ENCODE results near the gene TTN. TPM values are rescaled to one million over a fixed set of nuclear protein-coding genes. Genes with fewer than 3 reads are reported as not detected.

TTN gene
- total and polyA plus RNA-seq, 2 of the 8 experiments (the other 6 are each of a cell fraction or from before 2014, with no cell fraction given): 0.30 to 9.7 TPM

GRCh38 chr2:178484245-178485041, 322.8 kb downstream of the TTN start:
- H2BK5ac ChIP-seq (ENCODE audit: low read depth, low read length): no peak overlapping the region
- no peaks in the 10 kb centered on the region; a peak in 2 of 7 replicates for H3K27me3 ChIP-seq (replicated peaks in 1 of 4; ENCODE audit: control insufficient read depth in 3 of 4, extremely low read depth in 1 of 4, insufficient read depth in 3 of 4, low read length in 3 of 4)
- ChIA-PET CTCF (ENCODE audit: partially characterized antibody) (no interaction called here), POLR2A (ENCODE audit: partially characterized antibody) (no interaction called here)
- no peak overlapping the region for H2AK5ac ChIP-seq (ENCODE audit: low read depth, low read length)
- peaks cover 2% of the 10 kb centered on the region; the same call in 1 of the 2 replicates for H3K79me1 ChIP-seq (ENCODE audit: low read depth, low read length)
- H3K4ac ChIP-seq (replicated peaks; ENCODE audit: insufficient read length, low read depth, low read length): no peak overlapping the region
- no peak overlapping the region for H2AFZ ChIP-seq (ENCODE audit: low read length)
- TF ChIP-seq FOSL1 (IDR thresholded peaks at IDR 0.05; ENCODE audit: insufficient read depth, low read depth, low read length) (no peak), SIX5 (IDR thresholded peaks at IDR 0.05; ENCODE audit: low read depth, low read length) (no peak), KDM1A (IDR thresholded peaks at IDR 0.05; ENCODE audit: borderline replicate concordance, low read length) (no peak), ZNF274 (IDR thresholded peaks at IDR 0.05; ENCODE audit: borderline replicate concordance, extremely low read depth, low read length) (no peak), HDAC2 (IDR thresholded peaks at IDR 0.05; ENCODE audit: borderline replicate concordance in 1 of 2, low read depth in 2 of 2, low read length in 2 of 2) (no peak)
- H3K9me3 ChIP-seq (ENCODE audit: insufficient read depth in 2 of 2, low read depth in 1 of 2, low read length in 1 of 2): no peaks in the 10 kb centered on the region
- H2BK15ac ChIP-seq (ENCODE audit: low read length): no peak overlapping the region
- FAIRE-seq (no peak), DNase-seq (ENCODE audit: low read depth in 1 of 2, low spot score in 2 of 2) (no peak)
- no peak overlapping the region for H2BK120ac ChIP-seq (replicated peaks; ENCODE audit: low read depth, low read length)
- H3K36me3 ChIP-seq (ENCODE audit: control insufficient read depth in 2 of 4, insufficient read depth in 4 of 4, low read length in 3 of 4): no peaks in the 10 kb centered on the region
- 88% methylated on average over 6 of the region's 6 CpGs; no CpG with 5 or more reads in 1 of the 2 experiments for WGBS, 2 experiments (ENCODE audit: extremely low coverage in 1 of 2, insufficient coverage in 1 of 2, insufficient read length in 1 of 2, insufficient replicate concordance in 2 of 2, low coverage in 1 of 2, low lambda C conversion rate in 2 of 2, missing lambda C conversion rate in 1 of 2)
- no peak overlapping the region for H2BK20ac ChIP-seq (ENCODE audit: low read length)
- H4K5ac ChIP-seq (ENCODE audit: insufficient read length, low read depth, low read length): no peak overlapping the region
- H4K91ac ChIP-seq (replicated peaks; ENCODE audit: insufficient read length, low read length): no peak overlapping the region
- H3K23ac ChIP-seq (ENCODE audit: insufficient read length): no peak overlapping the region
- H3K4me1 ChIP-seq (replicated peaks in 1 of 4; ENCODE audit: control insufficient read depth in 3 of 4, insufficient read depth in 4 of 4, low read length in 3 of 4): peaks cover 0 to 12% (median 4%) of the 10 kb centered on the region in 4 experiments; a peak in 3 of 7 replicates
- peaks cover 0 to 33% of the 10 kb centered on the region in 2 experiments; a peak in 2 of 4 replicates for H3K79me2 ChIP-seq (ENCODE audit: control insufficient read depth in 1 of 2, insufficient read depth in 2 of 2, low read length in 2 of 2)
- H3K4me3 ChIP-seq (ENCODE audit: extremely low read depth in 1 of 4, insufficient read depth in 2 of 4, low read depth in 3 of 4, low read length in 4 of 4): no peak overlapping the region
- H3K4me2 ChIP-seq (ENCODE audit: insufficient read depth in 1 of 2, low read depth in 2 of 2, low read length in 2 of 2): no peak overlapping the region
- peak overlapping the region in 1 of 4 experiments; percentile 34; a peak in 1 of 7 replicates for H3K9ac ChIP-seq (replicated peaks in 1 of 4; ENCODE audit: extremely low read depth in 1 of 4, low read depth in 3 of 4, low read length in 3 of 4)
- no peak overlapping the region for H3K27ac ChIP-seq (ENCODE audit: low read depth, low read length)
- no peak overlapping the region for H4K8ac ChIP-seq (ENCODE audit: extremely low read depth, insufficient read depth, low read length)
- H3K23me2 ChIP-seq (ENCODE audit: low read depth, low read length): peaks cover 6% of the 10 kb centered on the region; the same call in 1 of the 2 replicates
- no peak overlapping the region for H2BK12ac ChIP-seq (ENCODE audit: low read depth, low read length)
- no peak overlapping the region for H3K56ac ChIP-seq (replicated peaks; ENCODE audit: insufficient read length, low read depth, low read length)
- H3K14ac ChIP-seq (ENCODE audit: insufficient read length): no peak overlapping the region
- H4K20me1 ChIP-seq (replicated peaks in 1 of 2; ENCODE audit: control insufficient read depth in 1 of 2, insufficient read depth in 2 of 2, low read length in 2 of 2): peaks cover 2 to 3% of the 10 kb centered on the region in 2 experiments
- no peak overlapping the region for H3K18ac ChIP-seq (ENCODE audit: extremely low read depth, low read length)

Data from H1 (cell line).